CD14-positive monocyte (primary cell): Measurements from ENCODE around the gene ATXN2. TPM values are rescaled to one million over a fixed set of nuclear protein-coding genes. Genes with fewer than 3 reads are reported as not detected.
"Not testable (repeated sequence)": the region's sequence is repeated elsewhere in the genome, so short reads cannot be mapped to it uniquely, and the experiment has no call there.

Source experiments
- DNase-seq, 3 donors: peaks; one replicate each; pipeline ENCODE4 v3.0.0-alpha.2; 2011 to 2022
- H2AFZ ChIP-seq: 2 replicates; pipeline ENCODE4 v1.6.0; 2012; ENCODE audit warnings: mild to moderate bottlenecking, low read depth, low read length, inconsistent platforms; ENCODE audit not compliant: insufficient read depth, poor library complexity, severe bottlenecking
- H3K27ac ChIP-seq, 2 donors: 1 replicate in 1 of 2; 2 replicates in 1 of 2; pipeline ENCODE4 v1.5.1; 2012 to 2013; ENCODE audit warnings: low read length in 2 of 2, control low read depth in 1 of 2, inconsistent platforms in 1 of 2, low read depth in 1 of 2, mild to moderate bottlenecking in 1 of 2
- H3K27me3 ChIP-seq, 2 donors: one replicate each; pipeline versions ENCODE4 v1.6.0 to v1.6.1; 2011 to 2013; ENCODE audit warnings: low read length in 2 of 2; ENCODE audit not compliant: control insufficient read depth in 2 of 2, insufficient read depth in 2 of 2
- H3K36me3 ChIP-seq, 2 donors: replicated peaks in 1 of 2; 1 replicate in 1 of 2; 2 replicates in 1 of 2; pipeline versions ENCODE4 v1.5.1 to v1.6.1; 2012 to 2013; ENCODE audit warnings: low read length in 2 of 2, control low read depth in 1 of 2, inconsistent platforms in 1 of 2, mild to moderate bottlenecking in 1 of 2; ENCODE audit not compliant: insufficient read depth in 2 of 2, control insufficient read depth in 1 of 2
- H3K4me1 ChIP-seq, 2 donors: 1 replicate in 1 of 2; 2 replicates in 1 of 2; pipeline versions ENCODE4 v1.5.1 to v1.6.1; 2012 to 2013; ENCODE audit warnings: low read length in 2 of 2, control low read depth in 1 of 2, inconsistent platforms in 1 of 2, mild to moderate bottlenecking in 1 of 2, moderate library complexity in 1 of 2; ENCODE audit not compliant: insufficient read depth in 2 of 2, control insufficient read depth in 1 of 2
- H3K4me2 ChIP-seq: replicated peaks from 2 replicates; pipeline ENCODE3; 2012; ENCODE audit warnings: low read length, moderate library complexity, mild to moderate bottlenecking; ENCODE audit not compliant: poor library complexity, severe bottlenecking; ENCODE audit errors: extremely low read depth
- H3K4me3 ChIP-seq, 3 experiments: fragments of 200-600 bp in 1 of 3; sonication (generic) in 1 of 3; replicated peaks in 1 of 3; 1 replicate in 2 of 3; 2 replicates in 1 of 3; pipeline ENCODE4 v1.5.1; 2011 to 2013; ENCODE audit warnings: low read length in 3 of 3, mild to moderate bottlenecking in 3 of 3, control low read depth in 2 of 3, low read depth in 2 of 3, inconsistent platforms in 1 of 3, moderate library complexity in 1 of 3
- H3K79me2 ChIP-seq: 2 replicates; pipeline ENCODE4 v1.6.0; 2012; ENCODE audit warnings: mild to moderate bottlenecking, control low read depth, inconsistent platforms, low read length, moderate library complexity; ENCODE audit not compliant: insufficient read depth
- H3K9ac ChIP-seq: 2 replicates; pipeline ENCODE4 v1.6.0; 2017; ENCODE audit warnings: low read length, mild to moderate bottlenecking; ENCODE audit not compliant: insufficient read depth, poor library complexity, severe bottlenecking
- H3K9me3 ChIP-seq, 2 donors: replicated peaks in 1 of 2; 1 replicate in 1 of 2; 2 replicates in 1 of 2; pipeline versions ENCODE4 v1.5.1 to v1.6.1; 2012 to 2013; ENCODE audit warnings: low read length in 2 of 2, control low read depth in 1 of 2; ENCODE audit not compliant: control insufficient read depth in 1 of 2, insufficient read depth in 1 of 2
- H4K20me1 ChIP-seq: 2 replicates; pipeline ENCODE4 v1.6.0; 2012; ENCODE audit warnings: mild to moderate bottlenecking, low read length, control low read depth, moderate library complexity; ENCODE audit not compliant: insufficient read depth
- H3K27ac Mint-ChIP-seq, 7 donors: one replicate each; pipeline ENCODE4 v1.8.0; 2020; ENCODE audit warnings: mild to moderate bottlenecking in 7 of 7, mixed read lengths in 7 of 7, moderate library complexity in 6 of 7, inconsistent platforms in 2 of 7
- H3K27me3 Mint-ChIP-seq, 3 donors: one replicate each; pipeline ENCODE4 v1.8.0; 2021 to 2022; ENCODE audit warnings: low read depth in 3 of 3, mild to moderate bottlenecking in 3 of 3, mixed read lengths in 3 of 3, moderate library complexity in 3 of 3, inconsistent platforms in 1 of 3
- H3K36me3 Mint-ChIP-seq, 2 donors: one replicate each; pipeline ENCODE4 v1.8.0; 2020; ENCODE audit warnings: mixed read lengths in 2 of 2, inconsistent platforms in 1 of 2, mild to moderate bottlenecking in 1 of 2
- H3K4me1 Mint-ChIP-seq: one replicate; pipeline ENCODE4 v1.8.0; 2020; ENCODE audit warnings: mild to moderate bottlenecking, mixed read lengths
- H3K4me3 Mint-ChIP-seq, 2 donors: one replicate each; pipeline ENCODE4 v1.8.0; 2020; ENCODE audit warnings: mild to moderate bottlenecking in 2 of 2, mixed read lengths in 2 of 2, moderate library complexity in 1 of 2
- H3K9me3 Mint-ChIP-seq, 7 donors: one replicate each; pipeline ENCODE4 v1.8.0; 2020 to 2022; ENCODE audit warnings: mixed read lengths in 7 of 7, mild to moderate bottlenecking in 6 of 7, moderate library complexity in 6 of 7, inconsistent platforms in 2 of 7
- WGBS: methylation state at CpG from one replicate; pipeline ENCODE4 v1.1.5; 2013; ENCODE audit warnings: missing lambda C conversion rate; ENCODE audit not compliant: insufficient coverage; 5-methylcytosine and 5-hydroxymethylcytosine counted together
- intact Hi-C, 2 donors: fragments of 100-400 bp; cut with micrococcal nuclease; formaldehyde crosslinking; loops; one replicate each; pipeline versions ENCODE4 v1.15.0 to v1.15.1; 2023
- polyA plus RNA-seq, 3 donors: library from polyadenylated mRNA; depleted of rRNA in 1 of 3; unstranded in 2 of 3; stranded (reverse) in 1 of 3; fragments of 300-500 nt in 2 of 3; fragments of >200 nt in 1 of 3; fragmentation: Illumina TruSeq in 2 of 3; gene quantifications; 1 replicate in 2 of 3; 2 replicates in 1 of 3; pipeline ENCODE4 v1.2.3, GENCODE V29; 2012 to 2021
- TF ChIP-seq, protein P1 (sequence below): fragments of 200-600 bp; IDR thresholded peaks from one replicate; pipeline ENCODE4 v1.8.0; 2022; ENCODE audit warnings: antibody characterized with exemption, mild to moderate bottlenecking

Gene ATXN2
- polyA plus RNA-seq, 3 donors, result 4.3 to 28.8 (median 11.9) TPM

DNA sequence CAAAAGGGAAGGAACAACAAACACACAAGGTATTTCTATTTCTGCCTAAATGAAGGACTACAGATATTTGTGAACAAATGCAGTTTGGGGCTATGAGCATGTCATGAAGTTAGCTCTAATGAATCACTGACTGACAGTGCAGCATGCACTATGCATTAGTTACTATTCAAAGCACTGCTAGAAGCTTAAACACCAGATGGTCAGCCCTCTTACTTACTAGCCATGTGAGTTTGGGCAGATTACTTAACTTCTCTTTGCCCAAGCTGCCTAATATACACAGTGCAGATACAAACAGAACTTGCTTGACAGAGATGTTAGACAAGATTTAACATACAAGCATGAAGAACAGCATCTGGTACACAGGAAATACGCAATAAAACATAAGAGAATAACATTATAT, 96.0 kb downstream of the ATXN2 start:
- H3K36me3 Mint-ChIP-seq, result peaks cover 63 to 82% of the 10 kb centered on the region in 2 donors
- peaks cover 0 to 1% (median 0%) of the 10 kb centered on the region in 7 donors for H3K9me3 Mint-ChIP-seq

DNA sequence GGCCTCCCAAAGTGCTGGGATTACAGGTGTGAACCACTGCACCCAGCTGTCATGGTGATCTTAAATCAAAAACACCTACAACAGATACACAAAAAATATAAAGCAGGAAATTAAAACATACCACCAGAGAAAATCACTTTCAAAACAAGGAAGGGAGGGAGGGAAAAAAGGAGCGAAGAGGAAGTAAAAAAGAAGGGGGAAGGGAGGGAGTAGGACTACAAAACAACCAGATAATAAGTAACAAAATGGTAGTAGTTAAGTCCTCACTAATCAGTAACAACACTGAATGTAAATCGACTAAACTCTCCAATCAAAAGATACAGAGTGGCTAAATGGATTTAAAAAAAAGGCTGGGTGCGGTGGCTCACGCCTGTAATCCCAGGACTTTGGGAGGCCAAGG, 104.4 kb downstream of the ATXN2 start:
- no peaks in the 10 kb centered on the region for H3K27me3 ChIP-seq
- no peak overlapping the region for H3K4me3 Mint-ChIP-seq
- H3K27ac ChIP-seq, result peak overlapping the region in 1 of 2 donors; percentile 41
- H3K4me1 ChIP-seq, result no peaks in the 10 kb centered on the region
- H4K20me1 ChIP-seq, result no peaks in the 10 kb centered on the region
- WGBS, result no CpG with 5 or more reads among the region's 4 CpGs
- no peaks in the 10 kb centered on the region for H3K9me3 ChIP-seq
- H3K36me3 Mint-ChIP-seq, result peaks cover 67 to 98% of the 10 kb centered on the region in 2 donors
- no peaks in the 10 kb centered on the region for H3K79me2 ChIP-seq
- no peak for DNase-seq
- H3K4me2 ChIP-seq, result no peak overlapping the region
- intact Hi-C loops, result no loop called here
- peak overlapping the region in 5 of 7 donors; percentile 5 to 85 (median 59) for H3K27ac Mint-ChIP-seq
- H2AFZ ChIP-seq, result no peak overlapping the region
- peaks cover 3% of the 10 kb centered on the region for H3K4me1 Mint-ChIP-seq
- peaks cover 0 to 5% (median 0%) of the 10 kb centered on the region in 7 donors for H3K9me3 Mint-ChIP-seq
- no peak overlapping the region for H3K9ac ChIP-seq
- TF ChIP-seq, protein P1, sequence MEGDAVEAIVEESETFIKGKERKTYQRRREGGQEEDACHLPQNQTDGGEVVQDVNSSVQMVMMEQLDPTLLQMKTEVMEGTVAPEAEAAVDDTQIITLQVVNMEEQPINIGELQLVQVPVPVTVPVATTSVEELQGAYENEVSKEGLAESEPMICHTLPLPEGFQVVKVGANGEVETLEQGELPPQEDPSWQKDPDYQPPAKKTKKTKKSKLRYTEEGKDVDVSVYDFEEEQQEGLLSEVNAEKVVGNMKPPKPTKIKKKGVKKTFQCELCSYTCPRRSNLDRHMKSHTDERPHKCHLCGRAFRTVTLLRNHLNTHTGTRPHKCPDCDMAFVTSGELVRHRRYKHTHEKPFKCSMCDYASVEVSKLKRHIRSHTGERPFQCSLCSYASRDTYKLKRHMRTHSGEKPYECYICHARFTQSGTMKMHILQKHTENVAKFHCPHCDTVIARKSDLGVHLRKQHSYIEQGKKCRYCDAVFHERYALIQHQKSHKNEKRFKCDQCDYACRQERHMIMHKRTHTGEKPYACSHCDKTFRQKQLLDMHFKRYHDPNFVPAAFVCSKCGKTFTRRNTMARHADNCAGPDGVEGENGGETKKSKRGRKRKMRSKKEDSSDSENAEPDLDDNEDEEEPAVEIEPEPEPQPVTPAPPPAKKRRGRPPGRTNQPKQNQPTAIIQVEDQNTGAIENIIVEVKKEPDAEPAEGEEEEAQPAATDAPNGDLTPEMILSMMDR, result no peak
- H3K4me3 ChIP-seq, result no peak overlapping the region
- H3K27me3 Mint-ChIP-seq, result peaks cover 0 to 3% (median 0%) of the 10 kb centered on the region in 3 donors
- H3K36me3 ChIP-seq, result peaks cover 40 to 98% of the 10 kb centered on the region in 2 donors

More for the DNA sequence above, 96.0 kb downstream of the ATXN2 start:
- Histone ChIP-seq H3K4me3 (no peak overlapping the region), H2AFZ (no peak overlapping the region), H3K27me3 (no peaks in the 10 kb centered on the region), H3K36me3 (peaks cover 46 to 81% of the 10 kb centered on the region in 2 donors), H3K4me1 (no peaks in the 10 kb centered on the region), H3K79me2 (no peaks in the 10 kb centered on the region), H3K9ac (no peak overlapping the region), H3K9me3 (no peaks in the 10 kb centered on the region), H3K4me2 (no peak overlapping the region), H3K27ac (no peak overlapping the region), H4K20me1 (no peaks in the 10 kb centered on the region)
- no peak for DNase-seq
- no CpG with 5 or more reads among the region's 1 CpG for WGBS
- intact Hi-C loops, result no loop called here
- peaks cover 0 to 3% (median 1%) of the 10 kb centered on the region in 3 donors for H3K27me3 Mint-ChIP-seq
- TF ChIP-seq, protein P1, result no peak
- no peak overlapping the region for H3K27ac Mint-ChIP-seq
- H3K4me3 Mint-ChIP-seq, result no peak overlapping the region
- H3K4me1 Mint-ChIP-seq, result no peaks in the 10 kb centered on the region

DNA sequence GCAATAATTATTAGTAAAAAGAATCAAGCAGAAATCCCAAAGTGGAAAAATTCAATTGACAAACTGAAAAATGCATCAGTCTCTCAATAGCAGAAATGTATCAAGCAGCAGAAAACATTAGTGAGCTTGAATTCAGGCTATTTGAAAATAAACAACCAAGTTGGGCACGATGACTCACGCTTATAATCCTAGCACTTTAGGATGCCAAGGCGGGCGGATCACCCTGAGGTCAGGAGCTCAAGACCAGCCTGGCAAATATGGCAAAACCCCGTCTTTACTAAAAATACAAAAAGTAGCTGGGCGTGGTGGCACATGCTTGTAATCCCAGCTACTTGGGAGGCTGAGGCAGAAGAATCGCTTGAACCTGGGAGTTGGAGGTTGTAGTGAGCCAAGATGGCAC, 106.1 kb downstream of the ATXN2 start:
- H3K4me1 ChIP-seq, H3K4me2 ChIP-seq, H3K9me3 ChIP-seq, H3K4me3 ChIP-seq, H4K20me1 ChIP-seq, H3K27ac ChIP-seq, H3K4me3 Mint-ChIP-seq, H3K9ac ChIP-seq, H2AFZ ChIP-seq, H3K27me3 ChIP-seq, DNase-seq, H3K9me3 Mint-ChIP-seq, H3K4me1 Mint-ChIP-seq, intact Hi-C loops, H3K27me3 Mint-ChIP-seq, H3K79me2 ChIP-seq: not testable (repeated sequence)
- peak overlapping the region in 1 of 7 donors; percentile 30 for H3K27ac Mint-ChIP-seq
- peaks cover 51 to 96% of the 10 kb centered on the region in 2 donors for H3K36me3 ChIP-seq
- H3K36me3 Mint-ChIP-seq, result peaks cover 61 to 94% of the 10 kb centered on the region in 2 donors
- 93% methylated on average over 5 of the region's 7 CpGs for WGBS
